ENCODE data around the gene FYN. TPM values are rescaled to one million over a fixed set of nuclear protein-coding genes. Genes with fewer than 3 reads are reported as not detected.

Gene FYN
- total and polyA plus RNA-seq, 2 of the 8 experiments (the other 6 are each of a cell fraction or from before 2014, with no cell fraction given), result 46.8 to 97.2 TPM

DNA sequence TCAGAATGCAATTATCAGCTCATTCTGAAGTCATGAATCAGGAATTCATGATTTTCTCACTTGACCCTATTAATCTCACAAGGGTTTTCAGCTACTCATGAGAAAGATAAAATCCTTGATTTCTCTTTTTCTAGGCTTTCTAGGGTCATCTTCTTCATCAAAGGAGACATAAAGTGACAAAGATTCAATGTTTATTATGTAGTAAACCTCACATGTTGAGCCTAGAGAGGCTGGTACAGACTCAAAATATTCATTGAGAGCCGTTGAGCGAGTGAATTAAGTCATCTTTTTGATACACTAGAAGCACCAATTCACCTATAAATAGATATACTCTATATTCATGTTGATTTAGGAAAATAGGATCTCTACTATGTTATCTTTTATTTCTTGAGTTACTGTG, 162.8 kb downstream of the FYN start (continued):
- no peak for TF ChIP-seq RFX5 (IDR thresholded peaks at IDR 0.05; ENCODE audit: borderline replicate concordance, low read depth, low read length)
- no peak for TF ChIP-seq ASH2L (IDR thresholded peaks at IDR 0.05; ENCODE audit: low read length)
- no peak for TF ChIP-seq BCL11A (IDR thresholded peaks at IDR 0.05; ENCODE audit: low read depth in 2 of 2, low read length in 2 of 2)
- TF ChIP-seq KDM1A (IDR thresholded peaks at IDR 0.05; ENCODE audit: borderline replicate concordance, low read length), result no peak
